Measurements from ENCODE around the gene DACH1. TPM values are rescaled to one million over a fixed set of nuclear protein-coding genes. Genes with fewer than 3 reads are reported as not detected.

Gene DACH1
- not detected in 2 replicates for total RNA-seq

DNA sequence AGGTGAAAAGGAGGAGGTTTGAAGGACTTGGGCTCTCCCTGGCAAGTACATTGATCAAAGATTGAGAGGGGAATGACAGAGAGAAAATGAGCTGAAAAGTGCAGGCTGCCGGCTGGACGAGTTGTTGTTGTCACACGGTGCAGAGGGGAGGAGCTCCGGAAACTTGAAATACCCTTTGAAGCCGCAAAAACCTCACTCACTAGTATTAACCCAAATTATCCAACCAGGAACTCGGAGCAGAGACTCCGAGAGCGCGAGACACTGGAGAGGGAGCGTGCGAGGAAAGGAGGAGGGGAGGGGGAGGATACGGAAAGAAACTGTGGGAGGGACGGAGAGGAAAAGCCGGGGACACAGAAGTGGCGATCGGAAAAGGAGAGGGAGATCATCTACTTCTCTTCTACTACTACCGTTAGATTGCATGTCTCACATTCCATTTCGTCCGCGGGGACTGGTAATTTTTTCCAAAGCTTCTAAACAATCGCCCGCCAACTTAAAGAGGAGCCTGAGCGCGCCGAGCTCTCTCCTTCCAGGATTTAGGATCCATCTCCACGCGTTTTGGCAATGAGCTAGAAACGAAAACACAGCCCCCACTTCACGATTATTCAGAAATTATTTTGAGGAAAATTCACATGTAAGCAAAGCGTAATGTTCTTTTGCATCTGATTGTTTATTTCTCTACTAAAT, at the start of gene DACH1:
TSS of gene DACH1 (minus strand) at position 74 of the 684 bp plus-strand sequence.

